HG02623 (cell line): ENCODE data around the gene MYL11.
"Not testable (repeated sequence)": the region's sequence is repeated elsewhere in the genome, so short reads cannot be mapped to it uniquely, and the experiment has no call there.

ENCODE experiments used
- ATAC-seq: cut with Tn5 transposase; IDR thresholded peaks from one replicate; pipeline ENCODE4 v1.9.1; 2021; ENCODE audit warnings: moderate library complexity; ENCODE audit not compliant: unreplicated experiment

Gene MYL11, protein sequence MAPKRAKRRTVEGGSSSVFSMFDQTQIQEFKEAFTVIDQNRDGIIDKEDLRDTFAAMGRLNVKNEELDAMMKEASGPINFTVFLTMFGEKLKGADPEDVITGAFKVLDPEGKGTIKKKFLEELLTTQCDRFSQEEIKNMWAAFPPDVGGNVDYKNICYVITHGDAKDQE

GRCh38 chr16:30374538-30374937 is at the start of gene MYL11:
MYL11 (plus strand) TSS chr16:30374802; CDS start chr16:30374858, 56 bp downstream.
- no peak for ATAC-seq

GRCh38 chr16:30334473-30334989 is 40.1 kb upstream of the MYL11 start:
- ATAC-seq: peak; percentile 77

GRCh38 chr16:30335028-30335597 is 39.5 kb upstream of the MYL11 start:
- peak; percentile 58 for ATAC-seq

GRCh38 chr16:30335598-30336474 is 38.8 kb upstream of the MYL11 start:
- no peak for ATAC-seq

GRCh38 chr16:30337964-30338357 is 36.6 kb upstream of the MYL11 start:
- ATAC-seq: not testable (repeated sequence)

DNA sequence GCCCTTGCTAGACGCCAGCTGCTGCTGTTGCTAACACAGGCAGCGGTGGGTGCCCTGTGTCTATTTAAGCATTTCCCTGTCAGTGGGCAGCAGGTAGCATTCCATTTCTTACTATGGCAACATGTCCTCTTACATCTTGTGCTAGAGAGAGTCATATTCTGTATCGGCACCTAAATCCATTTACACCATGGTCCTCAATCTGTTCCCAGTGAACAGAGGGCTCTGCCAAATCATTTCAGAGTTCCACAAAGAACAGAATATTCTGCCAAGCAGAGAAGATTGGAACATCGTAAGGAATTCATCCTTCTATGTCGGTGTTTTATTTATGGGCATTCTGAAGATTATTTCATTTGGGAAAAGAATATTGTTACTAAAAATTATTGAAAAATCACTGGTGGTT is 35.9 kb upstream of the MYL11 start:
- ATAC-seq: not testable (repeated sequence)

- no peak for ATAC-seq
Observed at GRCh38 chr16:30340621-30341020, 34.0 kb upstream of the MYL11 start.

DNA sequence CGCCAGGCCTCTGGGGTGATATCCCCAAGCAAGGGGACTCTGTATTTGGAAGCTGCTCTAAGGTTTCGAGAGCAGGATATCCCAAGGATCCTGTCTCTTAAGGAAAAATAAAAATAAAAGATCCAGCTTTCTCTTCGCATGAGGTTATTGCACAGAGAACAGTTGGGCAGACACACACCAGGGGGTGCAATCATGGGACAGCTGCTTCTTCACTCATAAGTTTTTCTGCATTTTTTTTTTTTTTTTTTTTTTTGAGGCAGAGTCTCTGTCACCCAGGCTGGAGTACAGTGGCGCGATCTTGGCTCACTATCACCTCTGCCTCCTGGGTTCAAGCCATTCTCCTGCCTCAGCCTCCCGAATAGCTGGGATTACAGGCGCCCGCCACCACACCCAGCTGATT is 32.6 kb upstream of the MYL11 start:
- ATAC-seq: not testable (repeated sequence)

DNA sequence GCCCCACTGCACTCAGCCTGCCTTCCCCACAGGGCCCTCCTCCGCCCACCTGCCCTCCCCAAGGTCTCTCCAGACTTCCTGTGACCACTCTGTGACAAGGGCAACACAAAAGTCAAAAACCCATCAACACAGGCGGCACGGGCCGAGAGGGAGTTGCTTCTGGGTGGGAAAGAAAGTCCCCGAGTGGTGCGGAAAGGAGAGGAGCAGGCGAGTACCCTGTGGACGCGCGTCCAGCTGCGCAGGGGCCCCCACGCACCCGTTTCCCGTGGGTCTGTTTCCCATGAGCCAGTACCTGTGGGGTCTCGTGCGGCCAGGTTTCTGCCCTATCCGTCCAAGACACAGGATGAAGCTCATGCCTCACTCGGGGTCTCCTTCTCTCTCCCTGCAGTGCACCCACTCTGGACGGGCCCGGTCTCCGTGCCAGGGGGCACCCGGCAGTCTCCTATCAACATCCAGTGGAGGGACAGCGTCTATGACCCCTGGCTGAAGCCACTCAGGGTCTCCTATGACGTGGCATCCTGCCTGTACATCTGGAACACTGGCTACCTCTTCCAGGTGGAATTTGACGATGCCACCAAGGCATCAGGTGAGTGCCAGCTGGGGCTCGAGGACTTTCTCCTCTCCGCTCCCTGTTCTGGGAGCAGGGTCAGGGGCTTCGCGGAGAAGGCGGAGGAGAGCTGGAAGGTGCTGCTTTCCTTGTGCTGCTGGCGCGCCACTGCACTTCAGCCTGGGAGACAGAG is 31.7 kb upstream of the MYL11 start:
- ATAC-seq: no peak

DNA sequence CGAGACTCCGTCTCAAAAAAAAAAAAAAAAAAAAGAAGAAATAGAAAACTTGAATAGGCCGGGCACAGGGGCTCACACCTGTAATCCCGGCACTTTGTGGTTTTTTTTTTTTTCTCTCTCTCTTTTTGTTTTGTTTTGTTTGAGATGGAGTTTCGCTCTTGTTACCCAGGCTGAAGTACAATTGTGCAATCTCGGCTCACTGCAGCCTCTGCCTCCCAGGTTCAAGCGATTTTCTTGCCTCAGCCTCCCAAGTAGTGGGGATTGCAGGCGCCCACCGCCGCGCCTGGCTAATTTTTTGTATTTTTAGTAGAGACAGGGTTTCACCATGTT is 31.1 kb upstream of the MYL11 start:
- ATAC-seq: not testable (repeated sequence)

GRCh38 chr16:30346286-30346685 is 28.3 kb upstream of the MYL11 start:
- ATAC-seq: no peak

DNA sequence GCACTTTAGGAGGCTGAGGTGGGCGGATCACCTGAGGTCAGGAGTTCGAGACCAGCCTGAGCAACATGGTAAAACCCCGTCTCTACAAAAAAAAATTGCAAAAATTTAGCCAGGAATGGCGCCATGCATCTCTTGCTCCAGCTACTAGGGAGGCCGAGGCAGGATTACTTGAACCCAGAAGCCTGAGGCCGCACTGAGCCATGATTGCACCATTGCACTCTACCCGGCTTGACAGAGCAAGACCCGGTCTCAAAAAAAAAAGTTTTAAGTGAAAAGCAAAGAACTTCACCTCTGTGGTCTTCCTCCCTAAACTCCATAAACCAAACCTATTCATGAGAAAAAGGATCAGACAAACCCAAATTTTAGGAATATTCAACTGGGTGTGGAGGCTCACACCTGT is 26.5 kb upstream of the MYL11 start:
- ATAC-seq: no peak

- no peak for ATAC-seq
Observed at GRCh38 chr16:30348929-30349328, 25.7 kb upstream of the MYL11 start.

DNA sequence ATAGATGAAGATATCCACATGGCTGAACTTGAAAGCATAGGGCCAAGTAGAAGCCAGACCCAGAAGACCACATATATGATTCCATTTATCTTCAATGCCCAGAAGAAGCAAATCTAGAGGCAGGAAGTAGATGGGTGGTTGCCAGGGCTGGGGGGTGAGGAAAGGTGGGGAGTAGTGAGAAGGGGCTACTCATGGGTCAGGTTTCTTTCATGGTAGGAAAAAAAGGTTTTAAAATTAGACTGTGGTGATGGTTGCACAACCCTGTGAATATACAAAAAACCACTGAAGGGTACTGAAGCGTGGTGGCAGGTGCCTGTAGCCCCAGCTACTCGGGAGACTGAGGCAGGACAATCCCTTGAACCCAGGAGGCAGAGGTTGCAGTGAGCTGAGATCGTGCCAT is 24.9 kb upstream of the MYL11 start:
- ATAC-seq: no peak

DNA sequence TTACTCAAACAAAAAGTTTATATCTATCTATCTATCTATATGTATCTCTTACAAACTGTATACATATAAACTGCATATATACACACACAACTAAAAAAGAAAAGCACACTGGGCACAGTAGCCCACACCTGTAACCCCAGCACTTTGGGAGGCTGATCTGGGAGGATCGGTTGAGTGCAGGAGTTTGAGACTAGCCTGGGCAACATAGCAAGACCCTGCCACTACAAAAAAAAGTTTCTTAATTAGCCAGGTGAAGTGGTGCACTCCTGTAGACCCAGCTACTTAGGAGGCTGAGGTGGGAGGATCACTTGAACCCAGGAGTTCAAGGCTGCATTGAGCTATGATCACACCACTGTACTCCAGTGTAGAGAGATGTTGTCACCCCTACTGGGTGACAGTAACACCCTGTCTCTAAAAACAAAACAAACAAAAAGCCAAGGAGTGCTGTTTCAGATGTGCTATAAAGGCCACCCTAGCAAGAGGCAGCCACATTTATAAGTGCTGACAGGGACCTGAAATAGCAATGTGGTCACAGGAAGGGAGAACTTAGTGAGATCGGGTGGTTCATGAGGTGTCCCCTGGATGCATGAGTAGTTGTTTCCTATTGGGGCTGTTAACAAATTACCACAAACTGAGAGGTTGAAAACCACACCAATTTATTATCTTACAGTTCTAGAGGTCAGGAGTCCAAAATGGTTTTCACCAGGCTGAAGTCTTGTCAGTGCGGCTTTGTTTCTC is 24.3 kb upstream of the MYL11 start:
- ATAC-seq: peak; percentile 33

GRCh38 chr16:30351001-30351441 is 23.6 kb upstream of the MYL11 start:
- no peak for ATAC-seq

GRCh38 chr16:30351586-30352419 is 22.8 kb upstream of the MYL11 start:
- ATAC-seq: no peak

GRCh38 chr16:30352488-30353401 is 21.9 kb upstream of the MYL11 start:
- ATAC-seq: no peak
